Central memory CD4-positive, alpha-beta T cell (primary cell): ENCODE results near the gene NRXN3.

Source experiments
- DNase-seq: peaks from one replicate; pipeline ENCODE4 v3.0.0; 2022

The NRXN3 gene

DNA sequence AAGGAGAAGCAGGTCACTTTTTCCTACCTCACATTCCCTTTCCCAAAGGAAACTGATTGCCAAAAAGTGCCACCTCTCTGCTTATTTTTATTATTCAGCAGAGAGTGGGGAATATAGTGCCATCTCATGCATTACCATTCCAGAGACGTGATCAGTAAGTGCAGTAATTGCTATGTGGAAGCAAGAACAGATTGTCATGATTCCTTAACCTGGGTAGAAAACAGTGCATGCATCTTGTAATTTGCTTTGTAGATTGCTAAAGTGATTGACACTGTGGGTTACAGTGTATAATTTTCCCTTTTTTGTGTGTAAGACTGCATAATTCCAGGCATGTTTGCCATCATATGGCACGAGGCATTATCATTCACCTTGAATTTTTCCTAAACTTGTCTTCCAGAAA, 1708.6 kb downstream of the NRXN3 start:
- DNase-seq = no peak

GRCh38 chr14:79881299-79881698, 1711.1 kb downstream of the NRXN3 start:
- DNase-seq = no peak

DNA sequence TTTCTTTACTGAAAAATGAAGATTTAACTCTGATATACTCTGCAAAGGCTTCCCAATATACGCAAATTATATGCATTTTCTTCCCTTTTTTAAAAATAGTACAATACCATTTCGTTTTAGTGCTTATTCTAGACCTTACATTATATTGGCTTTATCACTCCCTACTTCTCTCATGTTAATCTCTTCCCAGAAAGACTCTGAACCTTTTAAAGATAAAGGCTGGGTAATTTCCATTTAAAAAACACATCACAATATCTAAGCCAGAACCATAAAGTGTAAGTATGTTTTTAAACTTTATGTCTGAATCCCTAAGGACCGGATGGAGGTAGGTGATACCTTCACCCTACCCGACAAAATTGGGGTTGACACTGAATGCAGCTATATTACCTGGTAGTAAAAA, 1720.4 kb downstream of the NRXN3 start:
- no peak for DNase-seq

DNA sequence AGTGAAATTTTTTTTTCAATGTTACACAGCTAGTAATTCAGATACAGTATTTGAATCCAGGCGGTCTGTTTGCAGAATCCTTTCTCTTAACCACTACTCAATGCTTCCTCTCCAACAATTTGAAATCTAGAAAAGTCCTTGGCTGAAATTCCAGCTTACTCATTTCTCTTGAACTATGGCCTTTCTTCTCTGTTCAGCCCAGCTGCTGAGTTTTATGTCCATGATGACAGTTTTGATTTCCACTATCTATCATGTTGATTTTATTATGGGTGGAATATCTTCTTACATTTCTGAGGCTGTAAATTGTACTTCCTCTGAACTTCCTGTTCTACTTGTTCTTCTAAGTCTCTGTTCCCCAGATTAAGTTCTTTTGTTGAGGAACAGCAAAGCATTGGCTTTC, 1725.8 kb downstream of the NRXN3 start:
- no peak for DNase-seq

GRCh38 chr14:79899610-79900009, 1729.4 kb downstream of the NRXN3 start:
- DNase-seq = no peak

DNA sequence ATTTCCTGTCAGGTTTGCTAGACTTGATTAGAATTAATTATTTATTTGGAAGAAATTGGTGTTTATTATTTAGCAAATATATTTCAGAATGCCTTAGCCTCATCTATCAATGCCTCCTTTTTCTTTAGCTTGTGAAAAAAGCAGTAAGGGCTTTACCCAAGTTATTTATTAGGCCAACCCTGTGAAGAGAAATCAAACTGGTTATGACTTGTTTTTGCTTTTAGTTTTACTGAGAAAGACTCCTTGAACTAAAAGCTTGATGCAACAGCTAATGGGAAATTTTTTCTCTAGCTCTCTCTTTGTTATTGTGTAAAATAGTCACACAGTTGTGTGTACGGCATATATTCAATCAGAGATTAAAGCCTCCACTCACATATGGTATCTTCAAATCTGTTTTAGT, 1734.3 kb downstream of the NRXN3 start:
- DNase-seq = no peak

GRCh38 chr14:79906994-79907393, 1736.8 kb downstream of the NRXN3 start:
- no peak for DNase-seq

GRCh38 chr14:79910086-79910485, 1739.9 kb downstream of the NRXN3 start:
- DNase-seq = no peak

GRCh38 chr14:79911744-79912143, 1741.6 kb downstream of the NRXN3 start:
- no peak for DNase-seq

GRCh38 chr14:79914595-79914994, 1744.4 kb downstream of the NRXN3 start:
- DNase-seq = no peak

DNA sequence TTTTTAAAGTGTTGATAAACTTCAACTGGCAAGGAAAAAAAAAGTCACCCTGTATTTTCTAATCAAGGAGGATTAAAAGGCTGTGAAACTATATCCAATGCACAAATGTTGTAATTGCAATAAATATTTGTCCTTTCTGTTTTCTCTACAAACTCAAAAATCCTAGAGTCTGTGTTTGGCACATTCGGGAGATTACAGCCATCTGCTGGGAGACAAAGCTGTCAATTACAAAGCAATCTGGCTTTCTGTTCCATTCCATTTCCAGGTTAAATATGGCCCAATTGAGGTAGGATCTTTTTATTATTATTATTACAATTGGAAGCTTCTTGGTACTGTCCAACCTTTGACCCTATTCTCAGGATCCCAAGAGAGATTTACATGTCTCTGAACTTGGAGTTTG, 1745.2 kb downstream of the NRXN3 start:
- DNase-seq = no peak

DNA sequence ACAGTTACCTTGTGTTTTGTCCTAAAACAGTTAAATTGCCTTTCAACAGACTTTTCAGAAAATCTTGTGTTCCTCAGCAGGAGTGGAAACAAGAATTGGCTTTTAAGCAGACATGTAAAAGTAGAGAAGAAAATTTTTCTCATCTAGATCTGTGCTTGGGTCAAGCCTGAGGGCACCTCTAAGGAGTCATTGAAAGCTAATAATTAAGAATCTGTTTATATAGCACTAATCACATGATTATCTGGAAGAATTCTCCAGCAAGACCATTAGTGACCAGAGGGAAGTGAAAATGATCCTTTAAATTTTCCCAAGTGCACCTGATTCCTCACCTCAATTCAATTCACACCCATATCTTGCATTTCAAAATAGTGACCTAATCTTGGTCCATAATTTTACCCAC, 1746.1 kb downstream of the NRXN3 start:
- no peak for DNase-seq

DNA sequence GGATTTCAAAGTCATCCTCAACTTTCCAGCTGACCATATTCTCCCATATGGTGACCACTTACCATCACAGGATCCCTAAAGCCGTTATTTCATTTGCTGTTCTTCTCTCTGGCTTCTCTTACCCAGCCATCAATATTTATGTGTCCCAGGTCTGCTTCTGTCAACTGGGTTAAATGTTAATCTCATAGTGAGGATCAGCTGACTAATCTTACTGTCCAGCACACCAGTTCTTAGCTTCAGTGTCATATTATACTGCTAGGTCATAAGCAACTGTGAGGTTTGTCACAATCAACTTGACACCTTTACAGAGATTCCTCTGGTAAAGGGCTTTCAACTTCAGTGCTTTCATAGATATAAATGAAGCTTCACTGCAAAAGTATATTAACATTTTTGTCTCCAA, 1746.7 kb downstream of the NRXN3 start:
- DNase-seq = no peak
